Central memory CD8-positive, alpha-beta T cell (primary cell): Measurements from ENCODE around the gene PRR20A.
"Not testable (repeated sequence)": the region's sequence is repeated elsewhere in the genome, so short reads cannot be mapped to it uniquely, and the experiment has no call there.

Experiments used
- ATAC-seq: fragments of 150-1000 bp; cut with Tn5 transposase; replicated peaks from 2 replicates; pipeline ENCODE4 v1.10.0; 2022; ENCODE audit warnings: mild to moderate bottlenecking, moderate FRiP score, moderate number of reproducible peaks; ENCODE audit not compliant: poor library complexity, severe bottlenecking; ENCODE audit errors: extremely low read depth
- DNase-seq, 2 donors: peaks; one replicate each; pipeline ENCODE4 v3.0.0; 2021; ENCODE audit warnings: low spot score in 2 of 2
- H3K27ac Mint-ChIP-seq: one replicate; pipeline ENCODE4 v1.8.0; 2022; ENCODE audit warnings: low read depth, mild to moderate bottlenecking, moderate library complexity, mixed read lengths
- H3K27me3 Mint-ChIP-seq: one replicate; pipeline ENCODE4 v1.8.0; 2022; ENCODE audit warnings: mixed read lengths
- H3K36me3 Mint-ChIP-seq: one replicate; pipeline ENCODE4 v1.8.0; 2022; ENCODE audit warnings: mild to moderate bottlenecking, moderate library complexity, mixed read lengths; ENCODE audit not compliant: insufficient read depth
- H3K4me1 Mint-ChIP-seq: one replicate; pipeline ENCODE4 v1.8.0; 2022; ENCODE audit warnings: mixed read lengths
- H3K4me3 Mint-ChIP-seq: one replicate; pipeline ENCODE4 v1.8.0; 2022; ENCODE audit warnings: mild to moderate bottlenecking, moderate library complexity, mixed read lengths
- H3K9me3 Mint-ChIP-seq: one replicate; pipeline ENCODE4 v1.8.0; 2022; ENCODE audit warnings: mixed read lengths

PRR20A gene

DNA sequence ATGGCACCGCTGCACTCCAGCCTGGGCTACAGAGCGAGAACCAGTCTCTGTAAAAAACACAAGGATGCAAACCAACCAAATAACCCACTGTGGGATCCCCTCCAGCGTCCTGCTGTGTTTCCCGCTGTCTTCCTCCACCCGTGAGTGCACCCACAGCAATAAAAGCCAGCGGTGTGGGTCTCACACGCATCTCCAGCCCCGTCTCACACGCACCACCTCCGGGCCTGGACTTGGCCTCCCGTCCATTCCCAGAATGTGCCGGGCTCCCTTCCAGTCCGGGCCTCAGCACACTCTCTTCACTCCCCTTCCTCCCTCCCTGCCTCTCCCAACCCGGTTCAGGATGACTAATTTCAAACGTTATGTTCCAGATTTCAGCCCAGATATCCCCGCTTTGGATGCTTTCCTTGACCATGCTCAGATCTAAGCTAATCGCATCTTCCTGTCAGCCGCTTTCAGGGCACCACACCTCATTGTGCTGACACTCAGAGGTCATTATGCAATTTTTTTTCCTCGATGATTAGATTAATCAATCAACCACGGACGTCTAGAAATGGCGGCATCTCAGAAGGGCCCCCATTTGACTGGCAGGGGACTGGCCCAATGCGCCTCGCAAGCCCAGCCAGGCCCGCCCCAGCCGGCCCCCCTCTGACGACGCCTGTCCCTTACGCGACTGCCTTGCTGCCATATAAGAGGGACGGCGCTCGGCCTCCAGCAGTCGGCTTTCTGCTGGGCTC is at the start of gene PRR20A:
Gene PRR20A (plus strand): TSS at position 684 of the 734 bp plus-strand sequence. CDS start 387 bp downstream, outside the sequence.
- not testable (repeated sequence) for H3K4me1 Mint-ChIP-seq, H3K27me3 Mint-ChIP-seq, H3K4me3 Mint-ChIP-seq, DNase-seq, H3K27ac Mint-ChIP-seq, H3K36me3 Mint-ChIP-seq, ATAC-seq
- peaks cover 11% of the 10 kb centered on the region for H3K9me3 Mint-ChIP-seq

DNA sequence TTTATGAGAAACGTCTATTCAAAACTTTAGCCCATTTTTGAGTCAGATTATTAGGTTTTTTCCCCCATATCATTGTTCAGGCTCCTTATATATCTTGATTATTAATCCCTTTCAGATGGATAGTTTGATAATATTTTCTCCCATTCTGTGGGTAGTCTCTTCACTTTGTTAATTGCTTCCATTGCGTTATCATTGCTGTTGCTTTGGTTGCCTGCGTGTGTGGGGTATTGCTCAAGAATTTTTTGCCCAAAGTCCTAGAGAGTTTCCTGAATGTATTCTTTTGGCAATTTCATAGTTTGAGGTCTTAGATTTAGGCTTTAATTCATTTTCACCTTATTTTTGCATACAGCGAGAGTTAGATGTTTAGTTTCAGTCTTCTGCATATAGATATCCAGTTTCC is 25.8 kb upstream of the PRR20A start:
- Mint-ChIP-seq H3K27ac (no peak overlapping the region), H3K36me3 (no peaks in the 10 kb centered on the region), H3K4me3 (no peak overlapping the region), H3K27me3 (no peaks in the 10 kb centered on the region), H3K4me1 (no peaks in the 10 kb centered on the region), H3K9me3 (peaks cover 13% of the 10 kb centered on the region)
- ATAC-seq, result no peak
- DNase-seq, result no peak

GRCh38 chr13:57123681-57124080 is 17.0 kb upstream of the PRR20A start:
- Mint-ChIP-seq H3K4me3 (no peak overlapping the region), H3K9me3 (peaks cover 4% of the 10 kb centered on the region), H3K27me3 (no peaks in the 10 kb centered on the region), H3K36me3 (no peaks in the 10 kb centered on the region), H3K4me1 (no peaks in the 10 kb centered on the region), H3K27ac (no peak overlapping the region)
- DNase-seq, result no peak
- no peak for ATAC-seq

DNA sequence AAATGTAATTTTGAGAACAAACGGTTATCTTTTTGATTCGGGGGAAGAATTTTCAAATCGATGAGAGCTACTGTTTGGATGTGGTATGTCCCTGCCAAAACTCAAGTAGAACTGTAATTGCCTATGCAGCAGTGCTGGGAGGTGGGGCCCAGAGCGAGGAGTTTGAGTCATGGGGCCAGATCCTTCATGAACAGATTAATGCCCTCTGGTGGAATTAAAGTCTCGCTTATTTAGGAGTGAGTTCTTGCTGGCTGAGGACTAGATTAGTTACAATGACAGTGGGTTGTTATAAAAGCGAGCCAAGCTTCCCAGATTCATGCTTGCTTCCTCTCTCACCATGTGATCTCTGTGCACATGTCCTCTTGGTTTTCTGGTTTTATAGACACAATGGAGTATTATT is 11.8 kb upstream of the PRR20A start:
- Mint-ChIP-seq H3K4me1 (no peaks in the 10 kb centered on the region), H3K27me3 (no peaks in the 10 kb centered on the region), H3K9me3 (no peaks in the 10 kb centered on the region), H3K4me3 (no peak overlapping the region), H3K27ac (no peak overlapping the region), H3K36me3 (no peaks in the 10 kb centered on the region)
- ATAC-seq (no peak), DNase-seq (no peak)

- H3K9me3 Mint-ChIP-seq, result peaks cover 11% of the 10 kb centered on the region
- no peak overlapping the region for H3K27ac Mint-ChIP-seq
- H3K27me3 Mint-ChIP-seq, result no peaks in the 10 kb centered on the region
- ATAC-seq, result no peak
- H3K36me3 Mint-ChIP-seq, result no peaks in the 10 kb centered on the region
- no peaks in the 10 kb centered on the region for H3K4me1 Mint-ChIP-seq
- no peak for DNase-seq
- H3K4me3 Mint-ChIP-seq, result no peak overlapping the region
These were observed 4.6 kb upstream of the PRR20A start for GRCh38 chr13:57136093-57136492.

- H3K36me3 Mint-ChIP-seq, result no peaks in the 10 kb centered on the region
- H3K9me3 Mint-ChIP-seq, result peaks cover 11% of the 10 kb centered on the region
- DNase-seq, result no peak
- H3K27ac Mint-ChIP-seq, result no peak overlapping the region
- no peak for ATAC-seq
- H3K4me1 Mint-ChIP-seq, result no peaks in the 10 kb centered on the region
- no peaks in the 10 kb centered on the region for H3K27me3 Mint-ChIP-seq
- no peak overlapping the region for H3K4me3 Mint-ChIP-seq
These were observed 3.1 kb upstream of the PRR20A start for GRCh38 chr13:57137585-57137984.

GRCh38 chr13:57138988-57139387 is 1.7 kb upstream of the PRR20A start:
- Mint-ChIP-seq H3K27me3 (no peaks in the 10 kb centered on the region), H3K27ac (no peak overlapping the region), H3K4me1 (no peaks in the 10 kb centered on the region), H3K4me3 (no peak overlapping the region), H3K9me3 (peaks cover 11% of the 10 kb centered on the region), H3K36me3 (no peaks in the 10 kb centered on the region)
- ATAC-seq (no peak), DNase-seq (no peak)

DNA sequence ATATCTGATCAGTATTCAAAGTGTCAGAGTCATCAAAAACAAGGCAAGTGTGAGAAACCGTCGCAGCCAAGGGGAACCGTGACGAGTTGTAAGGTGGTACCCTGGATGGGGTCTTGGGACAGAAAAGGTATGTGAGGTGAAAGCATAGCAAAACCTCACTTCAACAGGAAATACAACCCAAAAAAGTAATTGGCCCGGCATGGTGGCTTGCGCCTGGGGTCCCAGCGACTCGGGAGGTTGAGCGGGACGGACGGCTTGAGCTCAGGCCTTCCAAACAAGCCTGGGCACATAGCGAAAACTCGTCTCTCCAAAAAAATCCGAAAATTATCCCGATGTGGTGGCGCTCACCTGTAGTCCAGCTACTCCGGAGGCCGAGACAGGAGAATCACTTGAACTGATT is 937 bp upstream of the PRR20A start:
- not testable (repeated sequence) for H3K4me1 Mint-ChIP-seq, H3K4me3 Mint-ChIP-seq, H3K27me3 Mint-ChIP-seq, DNase-seq, ATAC-seq, H3K27ac Mint-ChIP-seq, H3K36me3 Mint-ChIP-seq
- H3K9me3 Mint-ChIP-seq, result peaks cover 11% of the 10 kb centered on the region

GRCh38 chr13:57147188-57147587 is 6.5 kb downstream of the PRR20A start, which contains the start of gene PRR20B:
TSS of gene PRR20B (plus strand) at chr13:57147488. CDS start at chr13:57147875, 387 bp downstream.
- not testable (repeated sequence) for H3K4me3 Mint-ChIP-seq, H3K27me3 Mint-ChIP-seq, DNase-seq, H3K4me1 Mint-ChIP-seq, H3K27ac Mint-ChIP-seq, ATAC-seq, H3K9me3 Mint-ChIP-seq, H3K36me3 Mint-ChIP-seq

- H3K4me1 Mint-ChIP-seq, H3K4me3 Mint-ChIP-seq, H3K27me3 Mint-ChIP-seq, H3K9me3 Mint-ChIP-seq, ATAC-seq, H3K36me3 Mint-ChIP-seq, H3K27ac Mint-ChIP-seq, DNase-seq: not testable (repeated sequence)
These were observed 7.4 kb downstream of the PRR20A start for GRCh38 chr13:57148106-57148505.

GRCh38 chr13:57153761-57154160 is 13.0 kb downstream of the PRR20A start, which contains the start of gene PRR20C:
TSS of gene PRR20C (plus strand) at chr13:57154061. CDS start at chr13:57154448, 387 bp downstream.
- H3K4me1 Mint-ChIP-seq, H3K36me3 Mint-ChIP-seq, ATAC-seq, H3K27ac Mint-ChIP-seq, H3K27me3 Mint-ChIP-seq, H3K4me3 Mint-ChIP-seq, H3K9me3 Mint-ChIP-seq, DNase-seq: not testable (repeated sequence)

DNA sequence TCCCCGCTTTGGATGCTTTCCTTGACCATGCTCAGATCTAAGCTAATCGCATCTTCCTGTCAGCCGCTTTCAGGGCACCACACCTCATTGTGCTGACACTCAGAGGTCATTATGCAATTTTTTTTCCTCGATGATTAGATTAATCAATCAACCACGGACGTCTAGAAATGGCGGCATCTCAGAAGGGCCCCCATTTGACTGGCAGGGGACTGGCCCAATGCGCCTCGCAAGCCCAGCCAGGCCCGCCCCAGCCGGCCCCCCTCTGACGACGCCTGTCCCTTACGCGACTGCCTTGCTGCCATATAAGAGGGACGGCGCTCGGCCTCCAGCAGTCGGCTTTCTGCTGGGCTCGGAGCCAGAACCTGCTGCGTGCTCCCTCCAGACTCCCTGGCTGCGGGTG is 19.6 kb downstream of the PRR20A start, which contains the start of gene PRR20D:
Gene PRR20D (plus strand): TSS at position 301 of the 400 bp plus-strand sequence. CDS start 387 bp downstream, outside the sequence.
- not testable (repeated sequence) for H3K27ac Mint-ChIP-seq, H3K4me1 Mint-ChIP-seq, H3K36me3 Mint-ChIP-seq, H3K9me3 Mint-ChIP-seq, DNase-seq, ATAC-seq, H3K27me3 Mint-ChIP-seq, H3K4me3 Mint-ChIP-seq

GRCh38 chr13:57166897-57167296 is 26.2 kb downstream of the PRR20A start, which contains the start of gene PRR20E:
TSS of gene PRR20E (plus strand) at chr13:57167197. CDS start at chr13:57167584, 387 bp downstream.
- not testable (repeated sequence) for DNase-seq, H3K9me3 Mint-ChIP-seq, ATAC-seq, H3K27me3 Mint-ChIP-seq, H3K36me3 Mint-ChIP-seq, H3K27ac Mint-ChIP-seq, H3K4me1 Mint-ChIP-seq, H3K4me3 Mint-ChIP-seq
